Measurements from ENCODE around the gene PBX3. TPM values are rescaled to one million over a fixed set of nuclear protein-coding genes. Genes with fewer than 3 reads are reported as not detected.

The PBX3 gene
- total and polyA plus RNA-seq, 2 of the 13 experiments (the other 11 are each of a cell fraction or from before 2014, with no cell fraction given): 6.0 to 11.2 TPM

DNA sequence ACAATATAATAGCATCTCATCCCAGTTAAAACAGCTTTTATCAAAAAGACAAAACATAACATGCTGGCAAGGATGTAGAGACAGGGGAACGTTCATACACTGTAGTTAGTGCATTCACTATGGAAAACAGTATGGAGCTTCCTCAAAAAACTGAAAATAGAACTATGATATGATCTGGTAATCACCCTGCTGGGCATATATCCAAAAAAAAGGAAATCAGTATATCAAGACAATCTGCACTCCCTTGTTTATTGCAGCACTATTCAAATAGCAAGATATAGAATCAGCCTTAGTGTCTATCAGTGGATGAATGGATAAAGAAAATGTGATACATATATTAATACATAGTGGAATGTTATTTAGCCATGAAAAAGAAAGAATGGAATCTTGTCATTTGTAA is 88.5 kb downstream of the PBX3 start:
- Histone ChIP-seq H3K36me3 (replicated peaks in 1 of 2; ENCODE audit: control insufficient read depth in 1 of 2, insufficient read depth in 2 of 2, low read length in 2 of 2) (no peaks in the 10 kb centered on the region), H3K27me3 (ENCODE audit: control insufficient read depth in 1 of 2, insufficient read depth in 2 of 2, low read length in 2 of 2) (no peaks in the 10 kb centered on the region), H3K27ac (ENCODE audit: extremely low read length, insufficient read depth, low read length) (no peak overlapping the region), H3K4me1 (ENCODE audit: insufficient read depth, low read length) (no peaks in the 10 kb centered on the region), H3K9me3 (ENCODE audit: low read length) (no peaks in the 10 kb centered on the region), H4K20me1 (ENCODE audit: insufficient read depth, low read length) (no peaks in the 10 kb centered on the region), H3K79me2 (ENCODE audit: insufficient read depth, low read length) (no peaks in the 10 kb centered on the region), H3K9ac (ENCODE audit: insufficient read depth, low read depth, low read length) (no peak overlapping the region), H3K4me2 (ENCODE audit: low read depth, low read length) (no peak overlapping the region), H2AFZ (ENCODE audit: low read length) (no peak overlapping the region), H3K4me3 (replicated peaks in 1 of 3; ENCODE audit: insufficient read depth in 1 of 3, low read depth in 2 of 3, low read length in 3 of 3) (no peak overlapping the region)
- ATAC-seq: no peak
- no peak for DNase-seq (ENCODE audit: low spot score)
- WGBS (ENCODE audit: low lambda C conversion rate): 68% methylated on average over 1 of the region's 1 CpG
- ChIA-PET POLR2A (no interaction called here), CTCF (ENCODE audit: low intra/inter-chr PET ratio, low total read pairs) (no interaction called here)
- FAIRE-seq: no peak
- in situ Hi-C loops (cut with HindIII; ENCODE audit: extremely low pct_ligation_motif_present, low pct_unique_long_range_greater_than_20kb): no loop called here
- TF ChIP-seq FOXK2 (IDR thresholded peaks at IDR 0.05) (no peak), CEBPG (CRISPR knock-in tag; IDR thresholded peaks at IDR 0.05) (no peak), NRL (CRISPR knock-in tag; IDR thresholded peaks at IDR 0.05; ENCODE audit: borderline replicate concordance) (no peak), HMGXB3 (CRISPR knock-in tag; IDR thresholded peaks at IDR 0.05; ENCODE audit: borderline replicate concordance) (no peak), ZNF232 (CRISPR knock-in tag; IDR thresholded peaks at IDR 0.05; ENCODE audit: borderline replicate concordance) (no peak), ZNF724P (CRISPR knock-in tag; IDR thresholded peaks at IDR 0.05; ENCODE audit: borderline replicate concordance) (no peak), FLYWCH1 (CRISPR knock-in tag; IDR thresholded peaks at IDR 0.05) (no peak), TFDP1 (CRISPR knock-in tag; IDR thresholded peaks at IDR 0.05; ENCODE audit: borderline replicate concordance) (no peak), ZBTB3 (CRISPR knock-in tag; IDR thresholded peaks at IDR 0.05; ENCODE audit: borderline replicate concordance, low read depth) (no peak), ZEB1 (IDR thresholded peaks at IDR 0.05; ENCODE audit: insufficient replicate concordance, low read depth) (no peak), ARID4A (CRISPR knock-in tag; IDR thresholded peaks at IDR 0.05; ENCODE audit: borderline replicate concordance) (no peak), RBAK (CRISPR knock-in tag; IDR thresholded peaks at IDR 0.05) (no peak)
- TF ChIP-seq, protein P1, sequence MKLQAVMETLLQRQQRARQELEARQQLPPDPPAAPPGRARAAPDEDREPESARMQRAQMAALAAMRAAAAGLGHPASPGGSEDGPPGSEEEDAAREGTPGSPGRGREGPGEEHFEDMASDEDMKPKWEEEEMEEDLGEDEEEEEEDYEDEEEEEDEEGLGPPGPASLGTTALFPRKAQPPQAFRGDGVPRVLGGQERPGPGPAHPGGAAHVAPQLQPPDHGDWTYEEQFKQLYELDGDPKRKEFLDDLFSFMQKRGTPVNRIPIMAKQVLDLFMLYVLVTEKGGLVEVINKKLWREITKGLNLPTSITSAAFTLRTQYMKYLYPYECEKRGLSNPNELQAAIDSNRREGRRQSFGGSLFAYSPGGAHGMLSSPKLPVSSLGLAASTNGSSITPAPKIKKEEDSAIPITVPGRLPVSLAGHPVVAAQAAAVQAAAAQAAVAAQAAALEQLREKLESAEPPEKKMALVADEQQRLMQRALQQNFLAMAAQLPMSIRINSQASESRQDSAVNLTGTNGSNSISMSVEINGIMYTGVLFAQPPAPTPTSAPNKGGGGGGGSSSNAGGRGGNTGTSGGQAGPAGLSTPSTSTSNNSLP (IDR thresholded peaks at IDR 0.05; ENCODE audit: low read depth, low read length): no peak
- BruUV-seq (replicated peaks): no TSS peak
- intact Hi-C loops (cut with micrococcal nuclease; ENCODE audit: unreplicated experiment): no loop called here

All from HepG2 (cell line).